CD4-positive, alpha-beta T cell treated with Interleukin-15 for 1 hour (primary cell): Measurements from ENCODE around the gene DLGAP1.

Source experiments
- DNase-seq: peaks from one replicate; pipeline ENCODE4 v3.0.0-alpha.2; 2020

Gene DLGAP1

DNA sequence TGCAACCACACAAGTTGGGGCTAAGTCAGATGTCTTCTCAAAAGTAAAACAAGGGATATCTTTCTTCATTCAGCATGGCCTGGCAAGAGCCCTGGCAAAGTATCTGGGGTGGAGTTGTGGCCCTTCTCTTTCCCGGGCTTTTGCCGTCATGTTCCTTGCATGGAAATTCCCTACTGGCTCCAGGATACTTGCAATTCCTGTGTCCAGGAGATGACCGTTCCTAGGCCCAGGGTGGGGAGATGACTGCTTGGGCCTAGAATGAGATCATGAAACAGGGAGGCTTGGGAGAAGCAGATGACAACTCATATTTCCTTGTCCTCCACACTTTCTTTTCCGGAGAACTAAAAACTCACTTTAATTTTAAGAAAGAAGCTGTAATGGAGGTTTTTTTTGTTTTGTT lies 944.2 kb downstream of the DLGAP1 start:
- no peak for DNase-seq

DNA sequence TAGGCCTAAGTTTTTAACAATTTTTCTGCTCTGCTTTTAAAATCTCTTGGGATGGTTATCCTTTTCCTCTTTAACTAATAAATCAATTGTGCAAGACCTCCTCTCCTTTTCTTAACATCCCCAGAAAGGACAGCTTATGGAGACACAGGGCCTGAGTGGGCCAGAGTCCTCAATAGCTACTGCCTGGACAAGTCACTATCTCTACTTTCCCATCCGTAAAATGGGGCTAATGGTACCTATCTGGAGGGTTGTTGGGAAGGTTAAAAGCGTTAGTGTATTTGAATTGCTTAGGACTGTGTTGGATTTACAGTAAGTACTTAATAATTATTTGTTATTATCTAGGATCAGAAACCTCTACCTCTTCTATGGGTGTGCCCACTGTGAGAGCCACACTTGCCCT lies 945.1 kb downstream of the DLGAP1 start:
- DNase-seq, result no peak

DNA sequence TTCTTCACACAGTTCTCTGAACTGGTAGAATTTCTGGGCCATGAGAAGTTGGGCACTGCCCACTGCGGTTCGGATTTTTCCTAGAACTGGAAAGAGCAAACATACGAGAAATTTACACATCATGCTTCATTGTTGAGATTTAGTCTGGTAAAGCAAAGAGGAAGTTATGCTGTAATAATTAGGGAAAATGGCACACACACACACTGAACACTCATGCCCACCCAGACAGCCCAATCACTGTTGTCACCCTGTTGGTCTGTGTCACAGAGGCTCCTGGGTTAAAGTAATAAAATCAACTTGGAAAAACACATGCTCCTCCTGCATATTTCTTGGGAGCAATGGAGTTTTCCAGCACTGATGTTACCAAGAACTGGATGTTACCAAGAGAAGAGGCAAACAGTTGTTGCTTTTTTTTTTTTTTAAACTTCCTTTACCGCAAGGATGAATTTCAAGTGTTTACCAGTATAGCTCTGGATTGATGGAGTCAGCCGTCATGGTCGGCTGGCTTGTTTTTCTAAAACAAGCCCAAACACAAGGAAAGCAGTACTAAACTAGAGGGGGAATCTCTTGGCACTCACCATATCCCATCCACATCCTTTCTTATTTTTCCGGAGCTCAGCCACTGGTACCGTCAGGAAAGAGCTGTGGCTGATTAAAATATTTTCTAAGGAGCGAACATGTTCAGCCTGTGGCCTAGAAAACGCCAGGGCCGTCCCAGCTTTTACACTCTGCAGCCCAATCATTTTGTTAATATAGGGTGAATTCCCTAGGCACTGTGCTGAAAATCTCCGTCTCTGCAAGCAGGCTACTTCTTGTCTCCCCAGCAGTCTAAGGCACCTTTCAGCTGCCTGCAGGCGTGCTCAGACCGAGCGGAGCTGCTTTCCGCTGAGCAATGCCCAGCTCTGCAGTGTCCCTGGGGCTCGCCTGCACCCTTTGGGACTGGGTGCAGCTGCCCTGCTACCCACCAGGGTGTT lies 946.2 kb downstream of the DLGAP1 start:
- DNase-seq, result no peak

DNA sequence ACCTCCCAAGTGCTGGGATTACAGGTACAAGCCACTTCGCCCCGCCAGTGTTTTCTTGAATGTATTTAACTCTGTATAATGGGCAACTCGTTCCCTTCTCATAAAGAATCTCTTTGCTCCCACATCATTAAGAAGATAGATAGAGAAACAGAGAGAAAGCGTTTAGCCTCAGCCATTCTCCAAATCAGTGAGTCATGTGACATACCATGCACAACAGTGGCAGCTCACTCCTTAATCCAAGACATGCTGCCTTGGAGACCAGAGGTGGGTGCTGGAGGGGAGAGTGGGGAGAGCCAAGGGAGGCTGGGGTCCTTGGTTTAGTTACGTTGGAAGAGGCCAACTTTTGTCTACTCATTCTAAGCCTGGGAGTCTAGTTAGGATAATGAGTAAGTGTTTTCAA lies 950.5 kb downstream of the DLGAP1 start:
- DNase-seq, result no peak

DNA sequence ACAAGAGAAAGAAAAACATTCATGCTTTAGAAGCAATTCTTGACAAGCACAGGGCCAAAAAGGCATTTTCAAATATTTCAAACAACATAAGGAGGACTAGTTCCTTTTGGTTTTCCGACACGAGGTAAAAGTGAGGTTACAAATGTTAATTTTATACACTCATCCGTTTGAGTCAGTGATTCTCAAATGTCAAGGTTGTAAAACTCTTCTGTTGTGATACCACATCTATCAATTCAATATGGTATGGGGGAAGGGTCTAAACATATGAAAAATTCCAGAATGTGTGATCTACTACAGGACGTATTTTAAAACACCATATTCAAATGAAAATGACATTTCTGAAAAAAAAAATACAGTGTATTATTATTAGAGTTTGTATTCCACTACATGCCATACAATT lies 952.5 kb downstream of the DLGAP1 start:
- no peak for DNase-seq

DNA sequence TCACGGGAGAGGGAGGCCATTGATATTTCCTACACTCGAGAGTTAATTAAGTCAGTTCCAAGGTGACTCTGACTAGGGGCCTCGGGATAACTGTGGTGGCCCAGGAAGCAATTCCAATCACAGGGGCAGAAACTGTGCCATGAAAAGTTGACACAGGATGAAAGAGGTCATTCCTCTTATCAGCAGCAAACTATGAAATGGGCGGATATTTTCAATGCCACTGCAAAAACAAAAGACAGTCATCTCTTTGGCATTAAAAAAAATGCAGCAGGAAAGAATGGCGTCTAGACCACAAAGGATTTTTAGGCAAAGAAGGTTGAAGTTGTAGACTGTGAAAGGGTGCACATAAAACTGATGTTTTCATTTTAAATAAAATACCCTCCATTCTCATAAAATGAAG lies 955.1 kb downstream of the DLGAP1 start:
- DNase-seq, result no peak

DNA sequence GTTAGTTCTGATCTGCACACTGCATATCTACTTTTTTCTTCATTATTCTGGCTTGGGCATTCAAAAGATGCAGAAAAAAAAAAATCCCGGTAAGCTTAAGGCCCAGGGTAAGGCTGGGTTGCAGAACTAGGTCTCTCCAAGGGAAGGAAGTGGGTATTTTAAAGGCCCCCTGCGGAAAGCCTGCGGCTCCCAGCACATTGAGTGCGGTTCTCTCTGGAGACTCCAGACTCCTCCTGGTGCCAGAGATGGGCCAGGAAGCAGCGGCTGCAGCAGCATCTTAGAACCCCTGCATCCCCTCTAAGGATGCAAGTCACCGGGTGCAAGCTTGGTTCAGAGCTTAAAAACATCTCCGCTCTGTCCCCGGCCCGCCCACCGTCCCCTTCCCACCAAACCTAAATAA lies 955.6 kb downstream of the DLGAP1 start:
- no peak for DNase-seq

DNA sequence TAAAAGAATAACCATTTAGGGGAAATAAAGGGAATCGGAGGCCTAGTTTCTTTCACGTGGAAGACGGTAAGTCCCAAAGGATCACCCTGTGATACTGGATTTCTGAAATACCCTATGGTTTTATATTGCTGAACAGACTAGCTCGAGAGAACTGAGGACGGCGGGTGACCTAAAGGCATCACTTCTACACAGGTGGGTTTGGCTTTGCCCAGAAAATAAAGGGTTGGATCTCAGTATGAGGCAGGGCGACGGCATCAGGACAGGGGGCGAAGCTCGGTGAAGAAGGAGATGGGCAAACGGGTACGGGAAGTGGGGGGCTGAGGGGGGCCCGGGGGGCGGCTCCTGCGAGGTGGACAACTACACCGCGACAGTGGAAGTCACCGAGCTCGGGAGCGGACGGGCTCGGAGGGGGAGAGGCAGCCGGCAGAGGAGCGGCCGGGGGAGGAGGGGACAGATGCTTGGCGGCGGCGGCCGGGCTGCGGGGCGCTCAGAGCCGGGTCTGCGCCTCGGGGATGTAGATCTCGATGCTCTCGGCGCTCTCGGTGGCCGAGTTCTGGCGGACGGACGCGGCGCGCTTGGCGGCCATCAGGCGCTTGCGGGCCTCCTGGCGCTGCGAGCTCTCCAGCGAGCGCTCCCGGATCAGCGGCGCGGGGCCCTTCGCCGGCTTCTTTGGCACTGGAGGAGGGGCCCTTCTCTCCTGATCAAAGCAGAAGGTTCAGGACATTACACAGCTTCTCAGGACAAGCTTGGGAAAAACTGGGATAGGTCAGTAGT lies 956.2 kb downstream of the DLGAP1 start:
- DNase-seq, result no peak

DNA sequence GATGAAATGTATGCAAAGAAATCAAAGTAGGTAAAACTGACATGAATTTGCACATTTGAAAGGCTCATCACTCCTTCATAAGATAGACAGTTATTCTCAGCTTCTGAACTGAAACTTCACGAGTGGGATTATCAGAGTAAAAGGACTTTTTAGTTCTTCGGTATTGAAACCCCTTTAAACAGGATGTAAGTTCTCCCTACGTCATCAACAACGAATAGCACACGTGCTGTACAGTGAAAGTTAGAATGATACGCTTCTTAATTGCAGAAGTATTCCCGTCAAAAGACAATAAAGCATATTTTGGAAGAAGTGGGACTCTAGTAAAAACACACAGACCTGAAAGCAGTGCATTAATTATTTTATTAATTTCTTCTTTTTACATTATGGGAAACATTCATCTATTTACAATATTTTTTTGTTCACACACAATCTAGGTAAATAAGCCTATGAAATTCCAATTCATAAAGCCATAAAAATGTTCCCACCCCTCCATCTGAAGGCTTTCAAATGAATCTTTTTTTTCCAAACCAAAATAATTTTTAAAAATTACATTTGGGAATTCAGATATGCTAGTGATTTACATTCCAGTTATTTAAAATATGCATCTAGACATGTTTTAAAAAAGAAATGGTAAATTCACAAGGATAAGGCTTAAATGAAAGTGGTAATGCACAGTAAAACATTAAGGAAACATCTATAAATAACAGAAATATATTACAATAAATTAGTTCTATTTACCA lies 959.2 kb downstream of the DLGAP1 start:
- no peak for DNase-seq

DNA sequence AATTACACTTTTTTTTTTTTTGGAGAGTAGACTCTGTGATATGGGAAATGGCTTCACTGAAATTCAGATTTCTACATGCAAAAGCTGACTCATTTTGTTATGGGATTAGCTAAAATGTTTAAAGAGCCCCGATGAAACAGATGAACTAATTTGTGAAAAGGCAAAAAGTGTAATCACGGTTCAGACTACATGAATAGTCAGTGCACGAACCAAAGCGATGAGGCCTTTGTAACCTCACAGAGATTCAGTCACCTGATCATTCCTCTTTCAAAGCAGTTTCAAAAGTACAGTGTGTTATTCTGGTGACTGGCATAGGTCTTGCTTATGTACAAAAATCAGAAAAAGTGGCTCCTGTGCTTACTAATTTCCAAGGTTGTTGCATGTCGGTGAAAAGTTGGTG lies 960.5 kb downstream of the DLGAP1 start:
- no peak for DNase-seq

DNA sequence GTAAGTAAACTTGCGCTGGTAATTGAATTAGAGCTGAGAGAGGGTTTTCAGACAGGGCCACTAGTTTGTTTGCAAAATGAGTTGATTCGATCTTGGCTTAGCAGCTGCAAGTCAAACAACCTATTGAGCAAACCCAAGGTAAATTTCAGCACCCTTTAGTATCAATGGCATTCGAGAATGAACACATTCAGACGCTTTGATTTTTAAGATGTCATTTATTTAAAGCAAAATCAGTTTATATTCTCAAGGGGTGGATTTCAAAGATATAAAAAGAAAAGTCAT lies 960.9 kb downstream of the DLGAP1 start:
- no peak for DNase-seq

DNA sequence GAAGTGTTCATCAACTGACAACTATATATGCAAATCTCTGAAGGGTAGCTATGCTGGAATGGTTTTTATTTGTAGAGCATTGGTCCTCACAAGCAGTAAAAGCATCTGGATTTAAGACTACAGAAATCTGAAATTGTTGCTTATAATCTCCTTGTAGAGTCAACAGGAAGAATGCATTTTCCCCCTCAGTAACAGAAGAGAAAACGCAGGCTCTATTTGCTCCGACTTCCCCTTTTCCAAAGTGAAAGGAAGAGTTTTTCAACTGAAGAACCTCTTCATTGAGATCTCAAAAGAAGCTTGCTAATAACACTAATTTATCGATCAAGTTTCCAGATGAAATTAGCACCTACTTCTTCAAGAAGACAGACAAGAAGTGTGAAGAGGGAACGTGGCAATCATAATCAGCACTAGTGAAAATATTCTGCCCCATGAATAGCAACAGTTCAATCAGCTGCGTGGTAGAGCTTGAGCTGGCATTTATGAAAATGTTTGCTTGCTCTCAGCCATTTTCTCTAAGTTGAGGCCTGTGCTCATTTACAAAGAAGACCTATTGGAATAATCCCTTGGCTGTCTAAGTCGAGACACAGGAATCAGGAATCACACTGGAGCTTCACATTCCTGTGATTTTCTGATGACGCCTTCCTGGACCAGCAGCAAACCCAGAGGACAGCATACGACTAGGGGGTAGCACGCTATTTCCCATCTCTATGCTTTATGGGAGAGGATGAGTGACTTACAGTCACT lies 961.4 kb downstream of the DLGAP1 start:
- no peak for DNase-seq

DNA sequence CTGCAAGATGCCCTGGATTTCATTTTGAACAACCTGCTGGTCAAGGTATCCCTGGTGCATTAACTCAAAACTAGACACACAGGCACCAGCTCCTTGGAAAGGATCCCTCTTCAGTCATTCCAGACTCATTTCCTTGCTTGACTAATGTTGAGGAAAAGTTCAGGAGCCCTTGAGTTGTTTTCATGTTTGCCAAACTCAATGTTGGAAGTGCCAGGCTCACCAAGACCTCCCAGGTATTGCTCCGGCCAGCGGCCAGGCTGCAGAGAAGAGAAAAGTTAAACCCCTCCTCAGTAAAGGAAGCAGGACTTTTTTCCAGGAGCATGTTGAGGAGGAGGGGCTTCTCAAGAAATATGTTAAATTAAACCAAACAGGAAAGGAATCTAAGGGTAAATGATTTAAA lies 962.4 kb downstream of the DLGAP1 start:
- no peak for DNase-seq

DNA sequence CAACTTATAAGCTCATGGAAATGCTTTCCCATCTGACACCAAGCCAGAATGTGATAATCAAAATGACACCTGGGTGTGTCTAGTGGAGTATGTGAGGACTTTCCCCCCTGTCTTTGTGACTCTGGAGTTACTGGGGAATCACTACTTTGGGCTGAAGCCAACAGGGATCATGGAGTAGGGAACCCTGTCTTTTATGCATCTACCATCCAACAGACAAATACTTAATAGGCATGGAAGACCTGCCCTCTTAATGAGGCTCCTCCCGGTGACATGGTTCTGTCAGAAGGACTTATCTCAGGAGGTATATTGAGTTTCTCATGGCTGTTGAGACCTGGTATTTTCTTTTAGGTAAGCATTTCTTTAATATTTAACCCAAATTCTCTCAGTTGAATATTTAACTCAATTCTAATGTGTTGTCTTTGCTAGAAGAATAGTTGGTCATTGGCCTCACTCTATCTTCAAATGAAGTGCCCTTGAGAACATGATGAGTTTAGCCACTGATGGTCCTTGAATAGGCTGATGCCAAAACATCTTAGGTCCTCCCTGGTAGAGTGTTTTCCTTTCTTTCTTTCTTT lies 963.0 kb downstream of the DLGAP1 start:
- DNase-seq, result no peak

DNA sequence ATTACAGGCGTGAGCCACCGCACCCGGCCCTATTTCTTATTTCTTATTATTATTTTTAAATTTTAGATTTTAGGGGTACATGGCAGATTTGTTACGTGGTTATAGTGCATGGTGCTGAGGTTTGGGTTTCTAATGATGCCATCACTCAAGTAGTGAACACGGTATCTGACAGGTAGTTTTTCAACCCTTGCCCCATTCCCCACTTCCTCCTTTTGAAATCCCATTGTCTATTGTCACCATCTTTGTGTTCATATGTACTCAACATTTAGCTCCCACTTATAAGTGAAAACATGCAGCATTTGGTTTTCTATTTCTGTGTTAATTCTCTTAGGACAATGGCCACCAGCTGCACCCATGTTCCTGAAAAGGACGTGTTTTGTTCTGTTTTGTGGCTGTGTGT lies 965.6 kb downstream of the DLGAP1 start:
- DNase-seq, result no peak

DNA sequence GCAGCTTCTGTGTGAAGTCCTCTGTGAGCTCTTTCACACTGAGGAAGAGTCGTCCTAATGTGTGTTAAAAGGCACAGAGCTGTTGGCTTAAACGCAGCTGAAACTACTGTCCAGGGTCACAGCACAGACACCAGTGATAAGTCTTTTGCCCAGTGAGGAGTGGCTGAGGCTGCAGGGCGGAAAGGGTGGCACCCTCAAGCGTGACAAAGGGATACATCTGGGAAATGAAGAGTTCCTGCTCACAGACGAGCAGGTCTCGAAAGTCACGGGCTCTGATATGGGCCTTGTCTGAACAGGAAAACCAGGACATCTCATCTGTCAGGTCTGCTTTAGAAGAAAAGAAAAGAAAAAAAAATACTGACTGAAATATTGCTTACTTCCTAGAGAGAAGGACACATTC lies 968.6 kb downstream of the DLGAP1 start:
- DNase-seq, result no peak

DNA sequence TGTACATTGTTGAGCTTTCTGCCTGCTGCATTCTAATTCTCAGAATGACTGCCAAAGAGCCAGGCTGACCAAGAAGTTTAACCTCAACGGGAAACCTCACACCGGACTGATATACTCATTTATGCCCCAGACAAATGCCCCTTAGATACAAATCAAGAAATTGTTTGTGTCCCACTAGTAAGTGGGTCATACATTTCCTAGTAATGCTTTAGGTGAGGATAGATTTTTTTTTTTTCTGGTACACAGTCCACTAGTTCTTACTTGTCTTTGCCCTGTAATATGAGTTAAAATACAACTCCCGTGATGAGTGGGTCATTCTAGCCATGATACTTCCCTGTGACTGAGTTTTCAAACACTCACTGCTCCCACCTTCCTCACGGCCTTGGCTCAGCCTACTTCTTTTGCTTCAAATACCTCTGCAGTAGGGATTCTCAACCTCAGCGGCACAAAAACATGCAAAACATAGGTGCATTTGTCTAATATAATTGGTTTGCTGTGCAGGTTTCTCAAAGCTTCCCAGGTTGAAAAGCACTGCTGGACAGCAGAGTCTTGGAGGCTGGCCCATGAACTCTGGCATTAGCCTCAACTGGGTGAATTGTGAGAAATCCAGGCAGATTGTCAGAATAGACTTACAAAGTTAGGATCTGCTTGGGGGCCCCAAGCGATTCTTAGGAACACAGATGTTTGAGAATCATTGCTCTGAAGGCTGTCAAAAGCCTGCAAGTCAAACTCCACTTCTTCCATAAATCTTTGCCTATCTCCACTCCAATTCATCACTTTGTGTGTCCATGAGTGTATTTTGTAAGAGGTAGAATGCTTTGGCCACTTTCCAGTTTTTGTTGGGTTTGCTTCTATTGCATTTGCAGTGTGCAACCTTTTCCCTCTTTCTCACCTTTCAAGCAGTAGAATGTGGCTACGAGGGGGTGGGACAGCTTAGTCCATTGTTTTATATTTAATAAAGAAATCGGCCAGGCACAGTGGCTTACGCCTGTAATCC lies 969.7 kb downstream of the DLGAP1 start:
- no peak for DNase-seq

DNA sequence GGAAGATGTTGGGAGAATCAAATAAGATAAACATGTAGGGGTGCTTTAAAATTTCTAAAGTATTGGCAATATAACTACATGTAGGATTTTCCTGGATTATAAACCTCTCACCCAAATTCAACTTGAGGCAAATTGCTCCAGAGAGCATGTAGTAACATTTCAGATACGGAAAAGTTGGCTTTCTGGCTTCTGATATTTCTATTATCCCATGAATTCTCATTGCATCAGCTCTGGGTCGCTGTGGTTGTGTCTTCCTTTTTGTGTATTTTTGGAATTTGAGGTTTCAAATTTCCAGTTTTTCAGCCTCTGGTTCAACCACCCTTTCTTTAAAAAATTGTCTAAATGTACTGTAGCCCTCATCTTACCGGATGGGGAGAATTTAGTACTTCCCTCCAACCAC lies 972.8 kb downstream of the DLGAP1 start:
- no peak for DNase-seq

DNA sequence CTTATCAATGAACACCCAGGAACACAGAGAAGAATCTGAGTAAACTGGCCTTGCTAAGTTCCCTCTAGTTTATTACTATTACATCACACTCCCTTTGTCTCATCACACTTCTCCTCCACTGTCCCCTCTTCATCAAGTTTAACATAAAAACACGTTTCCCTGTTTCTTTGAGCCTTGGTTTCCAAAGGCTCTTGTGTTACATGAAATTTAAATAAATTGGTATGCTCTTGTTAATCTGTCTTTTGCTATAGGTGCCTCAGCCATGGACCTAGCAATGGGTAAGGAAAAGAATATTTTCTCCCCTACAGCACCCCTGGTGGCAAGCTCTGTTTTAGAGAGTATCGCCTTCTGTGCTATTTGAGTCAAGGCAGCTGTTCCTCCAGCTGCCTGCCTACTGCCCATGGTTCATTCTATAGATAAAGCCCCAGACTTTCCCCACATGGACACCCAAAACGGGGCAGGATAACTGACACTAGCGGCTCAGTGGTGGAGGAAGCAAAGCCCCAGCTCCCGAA lies 973.4 kb downstream of the DLGAP1 start:
- DNase-seq, result no peak

DNA sequence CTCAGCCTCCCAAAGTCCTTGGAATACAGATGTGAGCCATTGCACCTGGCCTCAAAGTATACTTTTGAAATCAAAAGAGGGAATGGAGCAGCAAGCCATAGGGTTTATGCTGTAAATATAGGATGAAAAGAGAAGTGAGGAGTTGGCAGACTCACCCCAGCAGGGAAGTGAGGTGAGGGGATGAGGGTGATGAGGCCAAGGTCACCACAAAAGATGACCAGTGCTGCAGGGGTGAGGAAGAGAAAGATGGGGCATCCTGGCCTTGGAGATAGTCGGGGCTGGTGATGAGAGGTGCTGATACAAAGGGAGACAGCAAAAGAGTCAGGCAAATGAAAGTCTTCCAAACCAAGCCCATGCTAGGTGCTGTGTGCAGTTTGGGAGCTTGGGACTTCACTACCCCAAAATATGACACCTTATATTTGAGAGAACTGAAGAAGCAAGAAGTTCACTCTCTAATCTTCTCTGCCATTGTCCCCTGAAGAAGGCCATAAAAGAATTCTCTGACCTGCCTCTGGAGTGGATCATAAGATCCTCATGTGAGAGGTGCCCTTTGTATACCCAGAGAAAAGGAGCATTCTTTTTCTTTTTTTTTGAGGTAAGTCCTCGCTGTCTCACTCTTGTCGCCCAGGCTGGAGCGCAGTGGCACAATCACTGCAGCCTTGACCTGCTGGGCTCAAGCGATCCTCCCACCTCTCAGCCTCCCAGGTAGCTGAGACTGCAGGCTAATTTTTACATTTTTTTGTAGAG lies 974.1 kb downstream of the DLGAP1 start:
- no peak for DNase-seq
